CD4-positive, alpha-beta T cell treated with Interleukin-15 for 1 hour (primary cell): ENCODE data around the gene FHL1.
"Not testable (repeated sequence)": the region's sequence is repeated elsewhere in the genome, so short reads cannot be mapped to it uniquely, and the experiment has no call there.

Experiments used
- DNase-seq: peaks from one replicate; pipeline ENCODE4 v3.0.0-alpha.2; 2020

FHL1 gene

GRCh38 chrX:136147315-136147901 lies at the start of gene FHL1:
Gene FHL1, plus strand, starts transcription at chrX:136147533.
- peak; percentile 35 for DNase-seq

DNA sequence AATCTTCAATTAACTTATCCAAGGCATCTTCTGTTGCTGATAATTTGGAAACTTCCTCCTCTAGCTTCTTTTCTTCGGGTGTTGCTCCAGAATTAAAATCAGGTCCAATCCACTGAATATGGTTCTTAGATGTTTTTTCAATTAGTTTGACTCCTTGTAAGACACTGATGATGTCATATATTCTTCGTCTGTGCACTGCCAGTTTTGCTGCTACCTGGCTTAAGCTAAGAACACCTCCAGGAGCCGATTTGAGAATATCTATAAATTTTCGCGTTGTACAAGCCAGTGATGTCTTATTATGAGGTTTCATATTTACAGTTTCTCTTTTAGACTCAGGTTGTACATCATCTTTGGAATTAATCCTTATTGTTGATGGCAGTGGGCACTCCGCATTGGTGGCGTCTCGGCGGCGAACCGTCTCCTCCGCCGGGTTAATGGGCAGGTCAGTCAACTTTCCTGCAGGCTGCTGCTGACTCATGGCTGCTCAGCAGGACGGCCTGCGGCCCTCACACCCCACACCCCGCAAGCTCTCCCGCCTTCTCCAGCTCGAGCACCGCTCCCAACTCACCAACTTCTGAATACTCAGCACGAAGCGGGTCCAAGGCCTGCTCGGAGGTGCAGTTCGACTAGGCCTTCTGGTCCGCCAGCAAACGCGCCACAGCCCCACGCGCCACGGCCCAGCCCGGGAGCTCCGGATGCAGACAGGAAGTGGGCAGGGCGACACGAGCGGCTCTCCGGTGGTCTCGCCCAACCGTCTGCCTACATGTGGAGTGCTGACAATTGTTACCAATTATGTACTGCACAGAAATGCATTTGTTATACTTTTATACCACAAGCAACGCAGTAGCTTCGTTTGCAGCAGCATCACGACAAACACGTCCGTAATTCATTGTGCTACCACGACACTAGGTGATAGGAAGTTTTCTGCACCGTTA lies 49.2 kb upstream of the FHL1 start:
- no peak for DNase-seq

DNA sequence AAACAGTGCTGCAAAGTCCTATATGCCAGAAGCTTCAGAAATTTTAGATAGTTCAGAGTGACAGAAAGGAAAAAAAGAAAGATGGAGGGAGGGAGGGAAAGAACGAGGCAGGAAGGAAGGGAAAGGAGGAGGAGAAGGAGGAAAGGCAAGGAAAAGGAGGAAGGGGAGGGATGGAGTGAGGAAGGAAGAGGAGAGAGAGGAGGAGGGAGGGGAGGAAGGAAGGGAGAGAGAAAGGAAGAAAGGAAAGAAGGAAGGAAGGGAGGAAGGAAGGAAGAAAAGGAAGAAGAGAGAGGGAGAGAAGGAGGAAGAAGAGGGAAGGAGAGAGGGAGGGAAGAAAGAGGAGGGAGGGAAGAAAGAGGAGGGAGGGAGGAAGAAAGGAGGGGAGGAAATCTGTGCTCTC lies 42.4 kb upstream of the FHL1 start:
- no peak for DNase-seq

DNA sequence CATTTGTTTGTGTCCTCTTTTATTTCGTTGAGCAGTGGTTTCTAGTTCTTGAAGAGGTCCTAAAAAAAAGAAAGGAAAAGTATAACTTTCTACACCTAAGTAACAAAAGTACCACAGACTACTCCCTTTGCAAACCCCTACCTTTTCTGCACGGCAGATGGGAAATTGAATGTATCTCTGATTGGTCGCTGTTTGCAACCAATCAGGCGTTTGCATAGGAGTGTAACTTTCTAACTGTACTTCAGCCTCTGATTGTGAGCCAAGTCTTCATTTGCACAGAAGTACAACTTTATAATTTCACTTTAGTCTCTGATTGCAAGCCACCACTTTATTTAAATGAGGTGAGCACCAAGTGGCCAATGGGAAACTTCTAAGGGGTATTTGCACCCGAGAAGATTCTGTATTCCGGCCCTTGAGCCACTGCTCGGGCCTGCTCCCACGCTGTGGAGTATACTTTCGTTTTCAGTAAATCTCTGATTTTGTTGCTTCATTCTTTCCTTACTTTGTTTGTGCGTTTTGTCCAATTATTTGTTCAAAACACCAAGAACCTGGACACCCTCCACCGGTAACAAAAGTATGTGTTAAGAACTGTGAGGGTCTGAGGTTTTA lies 40.3 kb upstream of the FHL1 start:
- DNase-seq: no peak

GRCh38 chrX:136108905-136109304 lies 38.4 kb upstream of the FHL1 start:
- not testable (repeated sequence) for DNase-seq

DNA sequence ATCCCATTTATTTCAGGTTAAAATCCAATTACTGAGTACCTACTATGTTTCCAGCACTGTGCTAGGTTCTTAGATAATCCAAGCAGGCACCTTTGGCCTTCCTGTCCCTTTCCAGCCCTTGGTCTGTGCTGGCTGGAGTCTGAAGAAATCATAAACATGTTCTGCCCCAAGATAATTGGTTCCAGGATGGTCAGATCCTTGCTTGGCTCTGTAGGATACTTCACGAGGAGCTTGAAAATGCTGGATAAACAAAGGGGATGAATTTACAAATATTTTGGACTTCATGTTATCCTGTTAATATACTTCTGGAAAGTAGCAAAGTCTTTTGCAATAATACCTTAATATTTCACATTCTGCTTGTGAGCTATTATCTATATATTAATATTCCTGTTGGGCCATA lies 35.0 kb upstream of the FHL1 start:
- DNase-seq: no peak

GRCh38 chrX:136112778-136113177 lies 34.6 kb upstream of the FHL1 start:
- DNase-seq: no peak

GRCh38 chrX:136115126-136115903 lies 32.0 kb upstream of the FHL1 start:
- no peak for DNase-seq

DNA sequence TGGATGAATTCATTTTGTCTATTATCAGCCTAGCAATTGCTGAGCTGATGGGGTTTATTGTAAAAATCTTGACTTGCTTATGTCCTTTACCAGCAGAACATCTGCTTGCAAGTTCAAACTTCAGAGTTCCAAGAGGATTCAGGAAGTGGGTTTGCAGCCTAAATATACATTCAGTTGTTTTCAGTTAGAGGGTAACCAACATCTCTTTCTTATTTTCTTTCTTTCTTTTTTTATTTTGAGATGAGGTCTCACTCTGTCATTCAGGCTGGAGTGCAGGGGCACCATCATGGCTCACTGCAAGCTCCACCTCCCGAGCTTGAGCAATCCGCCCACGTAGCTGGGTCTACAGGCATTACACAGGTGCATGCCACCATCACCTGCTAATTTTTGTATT lies 31.4 kb upstream of the FHL1 start:
- DNase-seq: no peak

- DNase-seq: no peak
Observed at GRCh38 chrX:136121788-136122187, 25.5 kb upstream of the FHL1 start.

GRCh38 chrX:136122207-136122606 lies 25.1 kb upstream of the FHL1 start:
- DNase-seq: no peak

DNA sequence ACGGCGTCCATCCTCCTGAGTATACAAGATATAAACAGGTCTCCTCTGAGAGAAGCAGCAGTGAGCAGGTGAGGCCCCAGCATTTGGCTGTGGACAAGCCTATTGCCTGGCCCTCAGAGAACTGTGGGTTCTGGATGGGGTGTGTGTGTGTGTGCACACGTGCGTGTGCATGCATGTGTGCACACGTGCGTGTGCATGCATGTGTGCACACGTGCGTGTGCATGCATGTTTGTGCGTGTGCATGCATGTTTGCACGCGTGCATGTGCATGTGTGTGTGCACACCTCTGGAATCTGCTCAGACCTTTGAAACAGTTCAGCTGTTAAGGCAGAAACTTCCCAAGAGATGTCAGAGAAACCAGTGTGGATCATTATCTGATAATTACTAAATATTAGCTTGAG lies 22.2 kb upstream of the FHL1 start:
- DNase-seq: no peak

DNA sequence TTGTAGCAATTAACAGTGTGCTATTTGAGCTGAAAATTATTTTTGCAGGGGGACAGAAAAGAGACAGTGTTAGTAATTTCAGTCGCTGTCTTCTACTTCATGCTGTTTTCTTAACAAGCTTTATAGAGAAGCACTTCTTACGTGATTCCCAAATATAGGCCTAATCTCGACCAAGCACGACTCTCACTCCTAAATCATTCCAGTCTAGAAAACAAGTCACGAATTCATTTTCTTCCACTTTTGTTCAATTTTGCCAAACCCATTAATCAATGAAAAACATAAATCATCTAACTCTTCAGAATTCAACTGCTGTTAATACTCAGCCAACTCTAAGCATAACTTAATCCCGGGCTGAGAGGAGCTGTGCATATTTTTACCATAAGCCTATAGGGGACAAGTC lies 21.0 kb upstream of the FHL1 start:
- no peak for DNase-seq

- no peak for DNase-seq
Observed at GRCh38 chrX:136126872-136127406, 20.4 kb upstream of the FHL1 start.

- DNase-seq: no peak
Observed at GRCh38 chrX:136128743-136129142, 18.6 kb upstream of the FHL1 start.

- DNase-seq: no peak
Observed at GRCh38 chrX:136130931-136131833, 16.2 kb upstream of the FHL1 start.

GRCh38 chrX:136138939-136139338 lies 8.4 kb upstream of the FHL1 start:
- no peak for DNase-seq

DNA sequence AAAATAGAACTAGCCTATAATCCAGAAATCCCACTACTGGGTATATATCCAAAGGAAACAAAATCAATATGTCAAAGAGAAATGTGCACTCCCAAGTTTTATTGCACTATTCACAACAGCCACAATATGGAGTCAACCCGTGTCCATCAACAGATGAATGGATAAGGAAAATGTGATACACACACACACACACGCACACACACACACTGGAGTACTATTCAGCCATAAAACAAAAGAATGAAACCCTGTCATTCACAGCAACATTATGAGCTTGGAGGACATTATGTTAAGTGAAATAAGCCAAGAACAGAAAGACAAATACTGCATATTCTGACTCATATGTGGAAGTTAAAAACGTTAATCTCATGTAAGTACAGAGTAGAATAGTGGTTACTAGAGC lies 5.8 kb upstream of the FHL1 start:
- no peak for DNase-seq

DNA sequence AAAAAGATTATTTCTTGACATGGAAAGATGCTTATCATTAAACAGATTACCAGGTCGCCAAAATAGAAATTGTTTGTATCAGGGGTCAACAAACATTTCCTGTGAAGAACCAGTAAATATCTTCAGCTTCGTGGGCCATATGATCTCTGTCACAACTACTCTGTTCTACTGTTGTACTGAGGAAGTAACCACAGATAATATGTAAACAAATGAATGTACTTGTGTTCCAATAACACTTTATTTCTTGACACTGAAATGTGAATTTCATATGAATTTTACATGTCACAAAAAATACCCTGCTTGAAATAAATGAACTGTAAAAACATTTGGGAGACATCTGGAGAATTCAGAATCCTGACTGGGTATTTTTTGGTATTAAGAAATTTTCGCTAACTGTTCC lies 4.7 kb upstream of the FHL1 start:
- DNase-seq: no peak

- no peak for DNase-seq
Observed at GRCh38 chrX:136143711-136144110, 3.6 kb upstream of the FHL1 start.

DNA sequence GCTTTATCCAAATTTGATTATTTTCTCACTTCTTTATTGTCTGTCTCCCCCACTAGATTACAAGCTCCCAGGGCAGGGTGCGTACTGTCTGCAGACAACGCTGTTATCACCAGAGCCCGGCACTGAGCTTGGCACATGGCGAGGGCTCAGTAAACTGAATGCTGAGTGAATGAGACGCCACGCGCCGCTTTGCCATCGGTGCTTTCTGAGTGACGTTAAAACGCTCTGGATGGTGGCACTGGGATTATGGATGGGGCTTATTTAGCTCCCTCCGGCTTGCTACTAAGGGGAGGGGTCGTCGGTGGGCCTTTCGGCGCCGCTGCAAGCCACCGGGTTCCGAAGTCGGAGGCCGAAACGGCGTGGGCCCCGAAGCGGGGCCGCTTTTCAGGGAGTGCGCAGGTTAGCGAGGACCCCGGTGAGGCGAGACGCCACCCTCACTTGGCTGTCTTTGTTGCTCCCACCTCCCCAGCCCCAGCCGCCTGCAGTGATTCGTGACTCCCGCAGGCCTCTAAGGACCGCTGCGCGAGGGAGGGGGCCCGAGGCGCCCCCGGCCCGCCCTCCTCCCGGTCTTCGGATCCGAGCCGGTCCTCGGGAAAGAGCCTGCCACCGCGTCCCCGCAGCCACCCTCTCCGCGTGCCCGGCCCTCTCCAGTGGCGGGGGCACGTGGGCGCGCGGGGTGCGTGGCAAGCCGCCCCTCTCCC lies 569 bp upstream of the FHL1 start:
- DNase-seq: no peak
